K562 (cell line): ENCODE measurements around the gene PCCA. TPM values are rescaled to one million over a fixed set of nuclear protein-coding genes. Genes with fewer than 3 reads are reported as not detected.

Experiments
- ATAC-seq: fragments of 200-7000 bp; cut with Tn5 transposase; 3 replicates; pipeline ENCODE4 v1.9.1; 2020; ENCODE audit warnings: moderate library complexity
- BruUV-seq: library from RNA; stranded (reverse); fragments of 400-500 nt; replicated peaks from 2 replicates; lab custom pipeline; 2021; lab: Mats Ljungman, UMichigan
- CTCF ChIA-PET: fragments of 300-600 bp; formaldehyde crosslinking; extraction: SDS; loops from one replicate; lab custom pipeline; 2021; ENCODE audit warnings: low intra/inter-chr PET ratio; lab: Yijun Ruan, JAX
- POLR2A ChIA-PET: fragments of 300-600, 350-650 bp; sonication (Branson Sonifier 250); formaldehyde crosslinking; extraction: SDS; loops from one replicate; lab custom pipeline; 2021; ENCODE audit warnings: antibody characterized with exemption, inconsistent platforms; lab: Yijun Ruan, JAX
- DNase-seq, 4 experiments: peaks; one replicate each; pipeline versions ENCODE4 v3.0.0 to v3.0.0-alpha.2; 2011 to 2018; ENCODE audit warnings: low spot score in 3 of 4, mixed read lengths in 3 of 4; ENCODE audit errors: extremely low read depth in 1 of 4
- FAIRE-seq: peaks from 2 replicates; lab custom pipeline; 2011; peaks lifted over from hg19 to GRCh38; lab: Jason Lieb, UNC
- H2AFZ ChIP-seq: 2 replicates; pipeline ENCODE4 v1.6.0; 2011; ENCODE audit warnings: low read depth, low read length, control low read depth, inconsistent platforms
- H3K27ac ChIP-seq: fragments of 200-600 bp; 3 replicates; pipeline ENCODE4 v1.8.0; 2011; ENCODE audit warnings: low read depth, mild to moderate bottlenecking, control low read depth, inconsistent platforms, low read length, moderate library complexity, mixed read lengths; ENCODE audit errors: extremely low read depth
- H3K27me3 ChIP-seq, 2 experiments: fragments of 300-600 bp in 1 of 2; 2 replicates in 1 of 2; 3 replicates in 1 of 2; pipeline versions ENCODE4 v1.6.0 to v1.8.0; 2011; ENCODE audit warnings: inconsistent platforms in 2 of 2, low read length in 2 of 2, mild to moderate bottlenecking in 1 of 2, mixed read lengths in 1 of 2, moderate library complexity in 1 of 2; ENCODE audit not compliant: control insufficient read depth in 2 of 2, insufficient read depth in 2 of 2
- H3K36me3 ChIP-seq: fragments of 300-600 bp; 3 replicates; pipeline ENCODE4 v1.8.0; 2011; ENCODE audit warnings: mild to moderate bottlenecking, low read length, inconsistent platforms; ENCODE audit not compliant: control insufficient read depth, insufficient read depth
- H3K4me1 ChIP-seq, 2 experiments: fragments of 200-600 bp in 1 of 2; replicated peaks in 1 of 2; 2 replicates in 1 of 2; 3 replicates in 1 of 2; pipeline versions ENCODE4 v1.5.1 to v1.8.0; 2011; ENCODE audit warnings: inconsistent platforms in 2 of 2, low read length in 2 of 2, mild to moderate bottlenecking in 1 of 2, mixed read lengths in 1 of 2, moderate library complexity in 1 of 2; ENCODE audit not compliant: control insufficient read depth in 2 of 2, insufficient read depth in 2 of 2
- H3K4me2 ChIP-seq: 2 replicates; pipeline ENCODE4 v1.6.1; 2011; ENCODE audit warnings: low read length, control low read depth, inconsistent platforms, mixed read lengths; ENCODE audit not compliant: insufficient read depth
- H3K4me3 ChIP-seq: fragments of 200-600 bp; sonication (generic), shearing (Covaris generic); 2 replicates; pipeline ENCODE4 v1.5.1; 2016; ENCODE audit warnings: control low read depth, inconsistent platforms
- H3K79me2 ChIP-seq: fragments of 200-600 bp; 3 replicates; pipeline ENCODE4 v1.8.0; 2011; ENCODE audit warnings: low read length, inconsistent platforms; ENCODE audit not compliant: control insufficient read depth, insufficient read depth
- H3K9ac ChIP-seq, 2 experiments: 2 replicates each; pipeline versions ENCODE4 v1.6.0 to v1.6.1; 2011; ENCODE audit warnings: low read depth in 2 of 2, low read length in 2 of 2, control low read depth in 1 of 2, inconsistent platforms in 1 of 2, mild to moderate bottlenecking in 1 of 2, mixed read lengths in 1 of 2; ENCODE audit not compliant: insufficient read depth in 1 of 2
- H3K9me1 ChIP-seq: one replicate; pipeline ENCODE4 v1.6.0; 2011; ENCODE audit warnings: inconsistent platforms, mild to moderate bottlenecking, low read length, moderate library complexity; ENCODE audit not compliant: control insufficient read depth, insufficient read depth
- H3K9me3 ChIP-seq: replicated peaks from 2 replicates; pipeline ENCODE4 v1.5.1; 2011; ENCODE audit warnings: low read depth, low read length, inconsistent platforms; ENCODE audit not compliant: control insufficient read depth, insufficient read depth
- H4K20me1 ChIP-seq: replicated peaks from 2 replicates; pipeline ENCODE4 v1.6.1; 2011; ENCODE audit warnings: low read length, inconsistent platforms, mixed read lengths; ENCODE audit not compliant: control insufficient read depth, insufficient read depth
- C11orf30 ChIP-seq: fragments of 450-650 bp; IDR thresholded peaks from 2 replicates; pipeline ENCODE4 v1.6.1; 2016; ENCODE audit warnings: low read depth, mild to moderate bottlenecking
- KAT2B ChIP-seq: IDR thresholded peaks from one replicate; pipeline ENCODE4 v1.6.1; 2012; ENCODE audit warnings: low read depth, mild to moderate bottlenecking, control low read depth, inconsistent platforms, low read length, moderate library complexity
- POLR2G ChIP-seq: fragments of 200-400 bp; formaldehyde crosslinking; IDR thresholded peaks from 2 replicates; pipeline ENCODE4 v1.6.1; 2017; ENCODE audit warnings: low read depth, mild to moderate bottlenecking, antibody characterized with exemption, low read length, moderate library complexity
- POU5F1 ChIP-seq: fragments of 150-350 bp; IDR thresholded peaks from 2 replicates; pipeline ENCODE4 v1.6.1; 2014; ENCODE audit warnings: borderline replicate concordance, low read length, low read depth, mild to moderate bottlenecking; ENCODE audit not compliant: partially characterized antibody
- TEAD2 ChIP-seq: fragments of 450-650 bp; IDR thresholded peaks from 2 replicates; pipeline ENCODE4 v1.6.1; 2016; ENCODE audit warnings: missing genetic modification characterization, control low read depth, missing compliant biosample characterization
- TRIM28 ChIP-seq: fragments of 450-650 bp; IDR thresholded peaks from 2 replicates; pipeline ENCODE4 v1.6.1; 2017
- ZNF280B ChIP-seq: fragments of 250-450 bp; sonication (Bioruptor Pico); IDR thresholded peaks from 2 replicates; pipeline ENCODE4 v1.5.1; 2021; ENCODE audit warnings: mild to moderate bottlenecking
- ZNF766 ChIP-seq: fragments of 200-800 bp; sonication (Bioruptor generic); conservative IDR thresholded peaks from 2 replicates; pipeline ENCODE4 v1.6.1; 2016; ENCODE audit warnings: missing genetic modification characterization, missing compliant biosample characterization
- WGBS: fragments of 100-300 bp; shearing (Covaris generic); methylation state at CpG from one replicate; pipeline ENCODE4 v1.1.6; 2016; ENCODE audit warnings: low coverage, mixed read lengths; ENCODE audit not compliant: insufficient coverage; ENCODE audit errors: missing lambda C conversion rate; 5-methylcytosine and 5-hydroxymethylcytosine counted together
- in situ Hi-C: fragments of 300-500 bp; cut with MboI; formaldehyde crosslinking; loops from 4 replicates; pipeline ENCODE4 v1.15.0; 2018; ENCODE audit warnings: inconsistent platforms, mixed read lengths
- intact Hi-C: fragments of 100-400 bp; cut with micrococcal nuclease; formaldehyde crosslinking; loops from 2 replicates; pipeline ENCODE4 v1.14.2; 2022
- polyA plus RNA-seq, 8 experiments: library from polyadenylated mRNA; depleted of rRNA in 4 of 8; stranded (reverse) in 5 of 8; unstranded in 3 of 8; fragments of >200 nt; fragmentation: Nextera tagmentation in 2 of 8; fragmentation: Illumina TruSeq in 1 of 8; extraction: Ambion mirVana in 2 of 8; extraction: Trizol in 1 of 8; gene quantifications; 2 replicates each; pipeline versions ENCODE4 v1.2.1 to v1.2.3, GENCODE V29; 2011 to 2014; ENCODE audit warnings: inconsistent platforms in 1 of 8, missing spikeins in 1 of 8
- total RNA-seq, 7 experiments: library from RNA; depleted of rRNA in 6 of 7; stranded (reverse); fragments of >200 nt in 6 of 7; fragmentation: Illumina TruSeq in 2 of 7; extraction: Trizol in 2 of 7; gene quantifications; 2 replicates each; pipeline versions ENCODE4 v1.2.1 to v1.2.3, GENCODE V29; 2011 to 2021; ENCODE audit warnings: low replicate concordance in 1 of 7
- TF ChIP-seq, protein P1 (sequence below): sonication (generic); formaldehyde crosslinking; IDR thresholded peaks from 2 replicates; pipeline ENCODE4 v1.8.0; 2022; ENCODE audit warnings: mild to moderate bottlenecking, missing genetic modification reagents, borderline replicate concordance

Gene PCCA
- total and polyA plus RNA-seq, 9 of the 15 experiments (the other 6 are each of a cell fraction or from before 2014, with no cell fraction given) = 5.2 to 14.1 (median 9.7) TPM

GRCh38 chr13:100063906-100064305, 25.0 kb upstream of the PCCA start:
- 0% methylated on average over 5 of the region's 5 CpGs for WGBS
- no peaks in the 10 kb centered on the region for H3K79me2 ChIP-seq
- no peaks in the 10 kb centered on the region for H4K20me1 ChIP-seq
- no peak for TF ChIP-seq TEAD2 (tag)
- no peak for TF ChIP-seq POU5F1
- TF ChIP-seq, protein P1, sequence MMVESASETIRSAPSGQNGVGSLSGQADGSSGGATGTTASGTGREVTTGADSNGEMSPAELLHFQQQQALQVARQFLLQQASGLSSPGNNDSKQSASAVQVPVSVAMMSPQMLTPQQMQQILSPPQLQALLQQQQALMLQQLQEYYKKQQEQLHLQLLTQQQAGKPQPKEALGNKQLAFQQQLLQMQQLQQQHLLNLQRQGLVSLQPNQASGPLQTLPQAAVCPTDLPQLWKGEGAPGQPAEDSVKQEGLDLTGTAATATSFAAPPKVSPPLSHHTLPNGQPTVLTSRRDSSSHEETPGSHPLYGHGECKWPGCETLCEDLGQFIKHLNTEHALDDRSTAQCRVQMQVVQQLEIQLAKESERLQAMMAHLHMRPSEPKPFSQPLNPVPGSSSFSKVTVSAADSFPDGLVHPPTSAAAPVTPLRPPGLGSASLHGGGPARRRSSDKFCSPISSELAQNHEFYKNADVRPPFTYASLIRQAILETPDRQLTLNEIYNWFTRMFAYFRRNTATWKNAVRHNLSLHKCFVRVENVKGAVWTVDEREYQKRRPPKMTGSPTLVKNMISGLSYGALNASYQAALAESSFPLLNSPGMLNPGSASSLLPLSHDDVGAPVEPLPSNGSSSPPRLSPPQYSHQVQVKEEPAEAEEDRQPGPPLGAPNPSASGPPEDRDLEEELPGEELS (CRISPR knock-in tag) = no peak
- TF ChIP-seq KAT2B = no peak
- no peak for TF ChIP-seq ZNF766
- TF ChIP-seq POLR2G = no peak
- TF ChIP-seq ZNF280B (CRISPR knock-in tag) = no peak
- TF ChIP-seq TRIM28 = no peak
- TF ChIP-seq C11orf30 = no peak
- no peak overlapping the region for H2AFZ ChIP-seq
- FAIRE-seq = no peak
- no peaks in the 10 kb centered on the region for H3K9me1 ChIP-seq
- H3K4me1 ChIP-seq = no peaks in the 10 kb centered on the region
- ChIA-PET POLR2A (no interaction called here), CTCF (no interaction called here)
- H3K9ac ChIP-seq = no peak overlapping the region
- no peak for DNase-seq
- no TSS peak for BruUV-seq
- no peak overlapping the region for H3K4me3 ChIP-seq
- H3K4me2 ChIP-seq = no peak overlapping the region
- H3K27me3 ChIP-seq = peaks cover 0 to 3% of the 10 kb centered on the region in 2 experiments; a peak in 1 of 5 replicates
- intact Hi-C loops (no loop called here), in situ Hi-C loops (no loop called here)
- no peak overlapping the region for H3K27ac ChIP-seq
- no peaks in the 10 kb centered on the region for H3K36me3 ChIP-seq
- ATAC-seq = no peak
- no peaks in the 10 kb centered on the region for H3K9me3 ChIP-seq
